ENCODE results near the gene KDM7A.

KDM7A gene

DNA sequence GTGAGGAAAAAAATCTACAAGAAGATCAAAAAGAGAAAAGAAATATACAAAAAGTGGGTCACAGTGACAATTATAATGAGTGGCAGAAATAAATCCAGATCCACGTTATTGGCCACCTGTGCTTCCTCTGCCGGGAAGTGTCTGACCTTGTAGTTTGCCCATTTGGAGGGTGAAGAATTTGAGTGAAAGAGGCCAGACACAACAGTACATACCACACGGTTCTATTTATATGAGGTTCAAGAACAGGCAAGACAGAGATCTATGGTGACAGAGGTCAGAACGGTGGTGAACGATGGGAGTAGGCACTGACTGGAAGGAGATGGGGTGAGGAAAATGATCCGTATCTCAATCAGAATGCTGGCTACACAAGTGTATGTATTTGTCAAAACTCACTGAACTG lies 131.1 kb downstream of the KDM7A start:
- H3K4me1 ChIP-seq = peaks cover 0 to 18% (median 2%) of the 10 kb centered on the region in 4 donors
- DNase-seq = no peak
- TF ChIP-seq, protein P1, sequence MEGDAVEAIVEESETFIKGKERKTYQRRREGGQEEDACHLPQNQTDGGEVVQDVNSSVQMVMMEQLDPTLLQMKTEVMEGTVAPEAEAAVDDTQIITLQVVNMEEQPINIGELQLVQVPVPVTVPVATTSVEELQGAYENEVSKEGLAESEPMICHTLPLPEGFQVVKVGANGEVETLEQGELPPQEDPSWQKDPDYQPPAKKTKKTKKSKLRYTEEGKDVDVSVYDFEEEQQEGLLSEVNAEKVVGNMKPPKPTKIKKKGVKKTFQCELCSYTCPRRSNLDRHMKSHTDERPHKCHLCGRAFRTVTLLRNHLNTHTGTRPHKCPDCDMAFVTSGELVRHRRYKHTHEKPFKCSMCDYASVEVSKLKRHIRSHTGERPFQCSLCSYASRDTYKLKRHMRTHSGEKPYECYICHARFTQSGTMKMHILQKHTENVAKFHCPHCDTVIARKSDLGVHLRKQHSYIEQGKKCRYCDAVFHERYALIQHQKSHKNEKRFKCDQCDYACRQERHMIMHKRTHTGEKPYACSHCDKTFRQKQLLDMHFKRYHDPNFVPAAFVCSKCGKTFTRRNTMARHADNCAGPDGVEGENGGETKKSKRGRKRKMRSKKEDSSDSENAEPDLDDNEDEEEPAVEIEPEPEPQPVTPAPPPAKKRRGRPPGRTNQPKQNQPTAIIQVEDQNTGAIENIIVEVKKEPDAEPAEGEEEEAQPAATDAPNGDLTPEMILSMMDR (IDR thresholded peaks at IDR 0.05) = no peak
- peaks cover 11 to 46% (median 20%) of the 10 kb centered on the region in 3 donors for H3K36me3 ChIP-seq
- H3K9me3 ChIP-seq = no peaks in the 10 kb centered on the region
- no peaks in the 10 kb centered on the region for H3K27me3 ChIP-seq
- H3K4me3 ChIP-seq = no peak overlapping the region
- H3K27ac ChIP-seq = no peak overlapping the region
- intact Hi-C loops (cut with DNase I; ENCODE audit: low total_unique reads) = no loop called here

DNA sequence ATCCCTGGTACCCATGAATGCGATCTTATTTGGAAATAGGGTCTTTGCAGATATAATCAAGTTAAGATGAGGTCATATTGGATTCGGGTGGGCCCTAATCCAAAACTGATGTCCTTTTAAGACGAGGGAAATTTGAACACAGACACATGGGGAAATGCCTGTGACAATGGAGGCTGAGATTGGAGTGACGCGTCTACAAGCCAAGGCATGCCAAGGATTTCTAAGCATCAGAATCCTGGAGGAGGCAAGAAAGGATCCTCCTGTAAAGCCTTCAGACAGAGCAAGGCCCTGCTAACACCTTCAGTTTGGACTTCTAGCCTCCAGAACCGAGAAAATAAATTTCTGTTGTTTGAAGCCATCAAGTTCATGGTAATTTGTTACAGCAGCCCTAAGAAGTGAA lies 132.5 kb downstream of the KDM7A start:
- Histone ChIP-seq H3K4me1 (peaks cover 0 to 8% (median 2%) of the 10 kb centered on the region in 4 donors), H3K27ac (no peak overlapping the region), H3K4me3 (no peak overlapping the region), H3K36me3 (peaks cover 18 to 60% (median 25%) of the 10 kb centered on the region in 3 donors), H3K27me3 (no peaks in the 10 kb centered on the region), H3K9me3 (no peaks in the 10 kb centered on the region)
- TF ChIP-seq, protein P1 (IDR thresholded peaks at IDR 0.05) = no peak
- DNase-seq = no peak
- intact Hi-C loops (cut with DNase I; ENCODE audit: low total_unique reads) = no loop called here

DNA sequence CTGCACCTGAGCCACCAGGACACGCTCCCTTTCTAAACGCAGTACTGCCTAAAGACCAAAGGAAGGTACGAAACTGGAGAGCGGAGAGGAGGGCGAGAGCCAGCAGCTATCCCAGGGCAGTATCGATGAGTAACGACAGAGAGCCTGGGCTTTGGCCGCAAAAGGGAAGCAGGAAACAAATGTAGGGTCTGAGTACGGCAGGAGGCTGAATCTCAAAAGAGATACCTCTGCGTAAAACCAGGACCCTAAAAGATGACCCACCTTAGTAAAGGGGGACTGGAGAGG lies 134.5 kb downstream of the KDM7A start:
- intact Hi-C loops (cut with DNase I; ENCODE audit: low total_unique reads) = no loop called here
- Histone ChIP-seq H3K9me3 (no peaks in the 10 kb centered on the region), H3K4me1 (peaks cover 0 to 7% (median 2%) of the 10 kb centered on the region in 4 donors), H3K4me3 (no peak overlapping the region), H3K36me3 (peaks cover 25 to 68% (median 32%) of the 10 kb centered on the region in 3 donors), H3K27ac (no peak overlapping the region), H3K27me3 (no peaks in the 10 kb centered on the region)
- DNase-seq = no peak
- TF ChIP-seq, protein P1 (IDR thresholded peaks at IDR 0.05) = no peak

- no peaks in the 10 kb centered on the region for H3K27me3 ChIP-seq
- intact Hi-C loops (cut with DNase I; ENCODE audit: low total_unique reads) = no loop called here
- TF ChIP-seq, protein P1 (IDR thresholded peaks at IDR 0.05) = no peak
- H3K9me3 ChIP-seq = no peaks in the 10 kb centered on the region
- DNase-seq = no peak
- H3K27ac ChIP-seq = no peak overlapping the region
- H3K4me3 ChIP-seq = no peak overlapping the region
- H3K4me1 ChIP-seq = peaks cover 0 to 7% (median 2%) of the 10 kb centered on the region in 4 donors
- peaks cover 28 to 68% (median 36%) of the 10 kb centered on the region in 3 donors for H3K36me3 ChIP-seq
Measured at GRCh38 chr7:140041659-140042385, 135.0 kb downstream of the KDM7A start.

GRCh38 chr7:140039896-140040295 lies 136.9 kb downstream of the KDM7A start:
- Histone ChIP-seq H3K36me3 (peaks cover 23 to 61% (median 25%) of the 10 kb centered on the region in 3 donors), H3K4me1 (no peaks in the 10 kb centered on the region), H3K27me3 (no peaks in the 10 kb centered on the region), H3K4me3 (no peak overlapping the region), H3K27ac (no peak overlapping the region), H3K9me3 (no peaks in the 10 kb centered on the region)
- intact Hi-C loops (cut with DNase I; ENCODE audit: low total_unique reads) = no loop called here
- peak in 1 of 2 donors; percentile 51 for DNase-seq
- TF ChIP-seq, protein P1 (IDR thresholded peaks at IDR 0.05) = no peak

Measured in tibial artery (tissue), 4 donors.